Transverse colon (tissue), 4 donors: ENCODE results near the gene KCNG1.

Source experiments
- POLR2A ChIP-seq: fragments of 450-650 bp; IDR thresholded peaks from one replicate; pipeline ENCODE4 v1.6.1; 2016; ENCODE audit warnings: antibody characterized with exemption, mild to moderate bottlenecking, moderate library complexity
- POLR2AphosphoS5 ChIP-seq, 3 donors: sonication (generic); formaldehyde crosslinking; IDR thresholded peaks; one replicate each; pipeline ENCODE4 v1.6.1; 2016; ENCODE audit warnings: antibody characterized with exemption in 3 of 3
- TF ChIP-seq, protein P1 (sequence below), 5 experiments: fragments of 200-600 bp in 3 of 5; fragments of 450-650 bp in 2 of 5; sonication (generic) in 3 of 5; IDR thresholded peaks; 1 replicate in 2 of 5; 2 replicates in 3 of 5; pipeline ENCODE4 v1.5.1; 2016 to 2017; ENCODE audit warnings: antibody characterized with exemption in 5 of 5, inconsistent platforms in 3 of 5, mild to moderate bottlenecking in 2 of 5, moderate library complexity in 1 of 5

DNA sequence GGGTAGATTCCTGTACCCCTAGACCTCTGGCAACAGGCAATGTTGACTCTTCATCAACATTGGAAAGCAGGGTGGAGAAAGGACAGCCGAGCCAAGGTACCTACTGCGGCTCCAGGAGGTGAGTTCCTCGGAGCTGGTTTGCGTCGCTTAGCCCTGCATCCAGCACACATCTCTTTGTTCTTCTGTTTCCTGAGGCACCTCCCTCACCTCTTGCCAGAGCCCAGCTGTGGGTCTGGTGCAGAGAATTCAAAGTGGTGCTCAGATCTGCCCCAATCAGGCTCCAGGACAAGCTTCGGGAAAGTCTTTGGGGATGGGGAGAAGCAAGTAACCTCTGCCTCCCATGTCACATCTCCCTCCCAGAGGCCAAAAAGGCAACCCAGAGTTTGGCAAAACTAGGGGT is 2.2 kb downstream of the KCNG1 start:
- TF ChIP-seq, protein P1, sequence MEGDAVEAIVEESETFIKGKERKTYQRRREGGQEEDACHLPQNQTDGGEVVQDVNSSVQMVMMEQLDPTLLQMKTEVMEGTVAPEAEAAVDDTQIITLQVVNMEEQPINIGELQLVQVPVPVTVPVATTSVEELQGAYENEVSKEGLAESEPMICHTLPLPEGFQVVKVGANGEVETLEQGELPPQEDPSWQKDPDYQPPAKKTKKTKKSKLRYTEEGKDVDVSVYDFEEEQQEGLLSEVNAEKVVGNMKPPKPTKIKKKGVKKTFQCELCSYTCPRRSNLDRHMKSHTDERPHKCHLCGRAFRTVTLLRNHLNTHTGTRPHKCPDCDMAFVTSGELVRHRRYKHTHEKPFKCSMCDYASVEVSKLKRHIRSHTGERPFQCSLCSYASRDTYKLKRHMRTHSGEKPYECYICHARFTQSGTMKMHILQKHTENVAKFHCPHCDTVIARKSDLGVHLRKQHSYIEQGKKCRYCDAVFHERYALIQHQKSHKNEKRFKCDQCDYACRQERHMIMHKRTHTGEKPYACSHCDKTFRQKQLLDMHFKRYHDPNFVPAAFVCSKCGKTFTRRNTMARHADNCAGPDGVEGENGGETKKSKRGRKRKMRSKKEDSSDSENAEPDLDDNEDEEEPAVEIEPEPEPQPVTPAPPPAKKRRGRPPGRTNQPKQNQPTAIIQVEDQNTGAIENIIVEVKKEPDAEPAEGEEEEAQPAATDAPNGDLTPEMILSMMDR (IDR thresholded peaks at IDR 0.05), result no peak
- no peak for TF ChIP-seq POLR2A
- TF ChIP-seq POLR2AphosphoS5 (IDR thresholded peaks at IDR 0.05), result no peak
